ENCODE data around the gene ITIH5. TPM values are rescaled to one million over a fixed set of nuclear protein-coding genes. Genes with fewer than 3 reads are reported as not detected.

The ITIH5 gene
- total RNA-seq, 1 donor from 2014 or later: 0.29 TPM

- TF ChIP-seq CTCF (IDR thresholded peaks at IDR 0.05; ENCODE audit: partially characterized antibody, unreplicated experiment): no peak
- no peak overlapping the region for H3K4me3 Mint-ChIP-seq (ENCODE audit: unreplicated experiment)
- no peaks in the 10 kb centered on the region for H3K36me3 Mint-ChIP-seq (ENCODE audit: unreplicated experiment)
- H3K27ac Mint-ChIP-seq (ENCODE audit: unreplicated experiment): no peak overlapping the region
- no peak for DNase-seq
- H3K4me1 Mint-ChIP-seq (ENCODE audit: low read depth, unreplicated experiment): no peaks in the 10 kb centered on the region
- no peaks in the 10 kb centered on the region for H3K27me3 Mint-ChIP-seq (ENCODE audit: unreplicated experiment)
- peaks cover 1% of the 10 kb centered on the region for H3K9me3 Mint-ChIP-seq (ENCODE audit: unreplicated experiment)
Measured at GRCh38 chr10:7541137-7542087, 125.4 kb downstream of the ITIH5 start.

GRCh38 chr10:7538970-7539654, 127.7 kb downstream of the ITIH5 start:
- Mint-ChIP-seq H3K9me3 (ENCODE audit: unreplicated experiment) (peaks cover 1% of the 10 kb centered on the region), H3K36me3 (ENCODE audit: unreplicated experiment) (no peaks in the 10 kb centered on the region), H3K27ac (ENCODE audit: unreplicated experiment) (no peak overlapping the region), H3K27me3 (ENCODE audit: unreplicated experiment) (no peaks in the 10 kb centered on the region), H3K4me3 (ENCODE audit: unreplicated experiment) (no peak overlapping the region), H3K4me1 (ENCODE audit: low read depth, unreplicated experiment) (no peaks in the 10 kb centered on the region)
- DNase-seq: no peak
- TF ChIP-seq CTCF (IDR thresholded peaks at IDR 0.05; ENCODE audit: partially characterized antibody, unreplicated experiment): no peak

GRCh38 chr10:7537126-7537525, 129.6 kb downstream of the ITIH5 start:
- H3K4me3 Mint-ChIP-seq (ENCODE audit: unreplicated experiment): no peak overlapping the region
- H3K36me3 Mint-ChIP-seq (ENCODE audit: unreplicated experiment): no peaks in the 10 kb centered on the region
- no peak for TF ChIP-seq CTCF (IDR thresholded peaks at IDR 0.05; ENCODE audit: partially characterized antibody, unreplicated experiment)
- H3K27ac Mint-ChIP-seq (ENCODE audit: unreplicated experiment): no peak overlapping the region
- H3K9me3 Mint-ChIP-seq (ENCODE audit: unreplicated experiment): peaks cover 1% of the 10 kb centered on the region
- H3K4me1 Mint-ChIP-seq (ENCODE audit: low read depth, unreplicated experiment): no peaks in the 10 kb centered on the region
- no peaks in the 10 kb centered on the region for H3K27me3 Mint-ChIP-seq (ENCODE audit: unreplicated experiment)
- DNase-seq: no peak

- no peaks in the 10 kb centered on the region for H3K27me3 Mint-ChIP-seq (ENCODE audit: unreplicated experiment)
- H3K36me3 Mint-ChIP-seq (ENCODE audit: unreplicated experiment): no peaks in the 10 kb centered on the region
- H3K27ac Mint-ChIP-seq (ENCODE audit: unreplicated experiment): no peak overlapping the region
- no peak for TF ChIP-seq CTCF (IDR thresholded peaks at IDR 0.05; ENCODE audit: partially characterized antibody, unreplicated experiment)
- no peak overlapping the region for H3K4me3 Mint-ChIP-seq (ENCODE audit: unreplicated experiment)
- DNase-seq: no peak
- H3K9me3 Mint-ChIP-seq (ENCODE audit: unreplicated experiment): peaks cover 1% of the 10 kb centered on the region
- H3K4me1 Mint-ChIP-seq (ENCODE audit: low read depth, unreplicated experiment): no peaks in the 10 kb centered on the region
Measured at GRCh38 chr10:7534480-7534852, 132.3 kb downstream of the ITIH5 start.
